Measurements from ENCODE around the gene AFAP1L1. TPM values are rescaled to one million over a fixed set of nuclear protein-coding genes. Genes with fewer than 3 reads are reported as not detected.

The AFAP1L1 gene
- total and polyA plus RNA-seq, 12 donors: 30.3 to 61.6 (median 43.5) TPM

GRCh38 chr5:149317281-149318048, 45.8 kb downstream of the AFAP1L1 start:
- TF ChIP-seq CTCF (IDR thresholded peaks at IDR 0.05): peak; percentile 29 to 73 (median 63)
- Histone ChIP-seq H3K9me3 (no peaks in the 10 kb centered on the region), H3K4me1 (peaks cover 0 to 58% (median 33%) of the 10 kb centered on the region in 9 donors), H3K4me3 (no peak overlapping the region), H3K36me3 (peaks cover 0 to 99% (median 29%) of the 10 kb centered on the region in 9 donors), H3K27ac (peak overlapping the region in 9 of 10 donors; percentile 3 to 89 (median 68)), H3K27me3 (no peaks in the 10 kb centered on the region)
- intact Hi-C loops (cut with DNase I): loop anchor here in 6 of 10 donors (2.0 to 5.0 kb wide), 7 partner anchors 40 to 250 kb away; partner anchors contain the start of genes AFAP1L1 (in 1 of the 6) and PCYOX1L (in 1 of the 6)
- DNase-seq (no peak), ATAC-seq (no peak)
- 79 to 80% methylated on average over 14 of the region's 14 CpGs for WGBS, 2 donors

- Histone ChIP-seq H3K27ac (peak overlapping the region in 7 of 10 donors; percentile 4 to 89 (median 57)), H3K27me3 (no peaks in the 10 kb centered on the region), H3K36me3 (peaks cover 0 to 99% (median 41%) of the 10 kb centered on the region in 9 donors), H3K9me3 (no peaks in the 10 kb centered on the region), H3K4me3 (no peak overlapping the region), H3K4me1 (peaks cover 0 to 61% (median 41%) of the 10 kb centered on the region in 9 donors)
- ATAC-seq (no peak), DNase-seq (no peak)
- intact Hi-C loops (cut with DNase I): loop anchor here in 5 of 10 donors (5.0 kb wide), 6 partner anchors 38 to 248 kb away; partner anchors contain the start of genes AFAP1L1 (in 1 of the 5) and PCYOX1L (in 1 of the 5)
- 92 to 95% methylated on average over 3 of the region's 3 CpGs for WGBS, 2 donors
- TF ChIP-seq CTCF (IDR thresholded peaks at IDR 0.05): no peak
Measured at GRCh38 chr5:149319174-149319573, 47.5 kb downstream of the AFAP1L1 start.

- Histone ChIP-seq H3K27ac (peak overlapping the region in 9 of 10 donors; percentile 18 to 89 (median 63)), H3K4me1 (peaks cover 3 to 68% (median 46%) of the 10 kb centered on the region in 9 donors), H3K9me3 (no peaks in the 10 kb centered on the region), H3K36me3 (peaks cover 0 to 99% (median 41%) of the 10 kb centered on the region in 9 donors), H3K4me3 (no peak overlapping the region), H3K27me3 (no peaks in the 10 kb centered on the region)
- no peak for TF ChIP-seq CTCF (IDR thresholded peaks at IDR 0.05)
- 16 to 20% methylated on average over 4 of the region's 4 CpGs for WGBS, 2 donors
- peak; percentile 85 to 91 for DNase-seq
- peak; percentile 85 to 95 (median 90) for ATAC-seq
- intact Hi-C loops (cut with DNase I): loop anchor here in 2 of 10 donors (5.0 kb wide), 2 partner anchors 36 to 41 kb away; partner anchors contain the start of gene PCYOX1L (in 1 of the 2)
Measured at GRCh38 chr5:149320791-149321330, 49.2 kb downstream of the AFAP1L1 start.

- ATAC-seq (no peak), DNase-seq (no peak)
- H3K4me1 ChIP-seq: peaks cover 3 to 61% (median 40%) of the 10 kb centered on the region in 9 donors
- 79 to 82% methylated on average over 12 of the region's 12 CpGs for WGBS, 2 donors
- no peak overlapping the region for H3K4me3 ChIP-seq
- no peak for TF ChIP-seq CTCF (IDR thresholded peaks at IDR 0.05)
- no peaks in the 10 kb centered on the region for H3K9me3 ChIP-seq
- intact Hi-C loops (cut with DNase I): loop anchor here in 2 of 10 donors (5.0 kb wide), 2 partner anchors 35 to 40 kb away; partner anchors contain the start of gene PCYOX1L (in 1 of the 2)
- peak overlapping the region in 7 of 10 donors; percentile 9 to 70 (median 48) for H3K27ac ChIP-seq
- H3K36me3 ChIP-seq: peaks cover 0 to 99% (median 45%) of the 10 kb centered on the region in 9 donors
- H3K27me3 ChIP-seq: no peaks in the 10 kb centered on the region
Measured at GRCh38 chr5:149322518-149322917, 50.9 kb downstream of the AFAP1L1 start.
